Epithelial cell of proximal tubule (primary cell): ENCODE data around the gene CALD1. TPM values are rescaled to one million over a fixed set of nuclear protein-coding genes. Genes with fewer than 3 reads are reported as not detected.

Source experiments
- DNase-seq: peaks from one replicate; pipeline ENCODE4 v3.0.0-alpha.2; 2011; ENCODE audit warnings: low read depth
- H3K4me3 ChIP-seq: 2 replicates; pipeline ENCODE4 v1.5.1; 2011; ENCODE audit warnings: low read depth, mild to moderate bottlenecking, low read length
- total RNA-seq: library from RNA; depleted of rRNA; stranded (reverse); fragments of >200 nt; gene quantifications from 2 replicates; pipeline ENCODE4 v1.2.3, GENCODE V29; 2015
- TF ChIP-seq, protein P1 (sequence below): conservative IDR thresholded peaks from 2 replicates; pipeline ENCODE4 v1.5.1; 2012; ENCODE audit warnings: low read depth, mild to moderate bottlenecking, low read length

CALD1 gene
- total RNA-seq, 1 donor from 2014 or later, result 140 TPM

DNA sequence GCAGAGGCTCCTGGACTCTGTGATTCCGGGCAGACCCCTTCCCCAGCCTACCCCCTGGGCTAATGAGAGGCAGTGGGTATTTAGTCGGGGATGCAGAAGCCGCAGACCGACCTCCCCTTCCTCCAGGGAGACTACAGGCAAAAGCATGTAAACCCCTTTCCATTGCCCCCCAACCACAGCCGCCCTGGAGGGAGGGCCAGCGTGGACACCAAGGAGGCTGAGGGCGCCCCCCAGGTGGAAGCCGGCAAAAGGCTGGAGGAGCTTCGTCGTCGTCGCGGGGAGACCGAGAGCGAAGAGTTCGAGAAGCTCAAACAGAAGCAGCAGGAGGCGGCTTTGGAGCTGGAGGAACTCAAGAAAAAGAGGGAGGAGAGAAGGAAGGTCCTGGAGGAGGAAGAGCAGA is 167.9 kb downstream of the CALD1 start:
- no peak for DNase-seq
- TF ChIP-seq, protein P1, sequence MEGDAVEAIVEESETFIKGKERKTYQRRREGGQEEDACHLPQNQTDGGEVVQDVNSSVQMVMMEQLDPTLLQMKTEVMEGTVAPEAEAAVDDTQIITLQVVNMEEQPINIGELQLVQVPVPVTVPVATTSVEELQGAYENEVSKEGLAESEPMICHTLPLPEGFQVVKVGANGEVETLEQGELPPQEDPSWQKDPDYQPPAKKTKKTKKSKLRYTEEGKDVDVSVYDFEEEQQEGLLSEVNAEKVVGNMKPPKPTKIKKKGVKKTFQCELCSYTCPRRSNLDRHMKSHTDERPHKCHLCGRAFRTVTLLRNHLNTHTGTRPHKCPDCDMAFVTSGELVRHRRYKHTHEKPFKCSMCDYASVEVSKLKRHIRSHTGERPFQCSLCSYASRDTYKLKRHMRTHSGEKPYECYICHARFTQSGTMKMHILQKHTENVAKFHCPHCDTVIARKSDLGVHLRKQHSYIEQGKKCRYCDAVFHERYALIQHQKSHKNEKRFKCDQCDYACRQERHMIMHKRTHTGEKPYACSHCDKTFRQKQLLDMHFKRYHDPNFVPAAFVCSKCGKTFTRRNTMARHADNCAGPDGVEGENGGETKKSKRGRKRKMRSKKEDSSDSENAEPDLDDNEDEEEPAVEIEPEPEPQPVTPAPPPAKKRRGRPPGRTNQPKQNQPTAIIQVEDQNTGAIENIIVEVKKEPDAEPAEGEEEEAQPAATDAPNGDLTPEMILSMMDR, result no peak
- H3K4me3 ChIP-seq, result no peak overlapping the region

DNA sequence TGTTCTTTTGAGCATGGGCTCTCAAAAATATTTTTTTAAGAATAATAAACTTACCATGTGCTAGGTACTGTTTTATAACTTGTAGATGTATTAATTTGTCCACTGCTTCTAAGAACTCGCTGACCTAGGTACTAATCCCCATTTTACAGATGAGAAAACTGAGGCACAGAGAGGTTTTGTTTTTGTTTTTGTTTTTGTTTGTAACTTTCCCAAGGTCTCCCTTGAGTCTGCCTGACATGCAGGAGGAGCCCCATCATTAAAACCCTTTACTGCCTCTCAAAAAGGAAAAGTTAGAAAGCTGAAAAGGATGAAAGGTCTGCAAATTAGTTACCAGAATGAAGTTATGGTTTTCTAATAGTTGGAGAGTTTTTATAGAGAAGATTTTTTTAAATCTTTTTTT is 168.4 kb downstream of the CALD1 start:
- DNase-seq, result no peak
- H3K4me3 ChIP-seq, result no peak overlapping the region
- TF ChIP-seq, protein P1, result no peak

DNA sequence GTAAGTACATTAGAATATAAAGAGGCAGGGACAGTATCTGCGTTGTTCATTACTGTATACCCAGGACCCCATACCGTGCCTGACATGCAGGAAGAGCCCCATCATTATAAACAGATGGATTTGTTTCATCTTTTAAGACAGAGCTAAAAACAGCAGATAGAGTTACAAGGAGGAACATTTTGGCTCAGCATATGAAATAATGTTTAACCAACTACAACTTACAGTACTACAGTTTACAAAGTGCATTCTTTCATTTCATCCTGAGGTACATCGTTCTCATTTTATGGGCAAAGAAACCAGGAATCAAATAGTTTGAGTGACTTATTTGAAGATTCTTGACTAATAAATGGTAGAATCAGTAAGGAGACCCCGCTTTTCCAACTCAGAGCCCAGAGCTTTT is 168.8 kb downstream of the CALD1 start:
- DNase-seq, result no peak
- no peak overlapping the region for H3K4me3 ChIP-seq
- TF ChIP-seq, protein P1, result no peak

GRCh38 chr7:134948736-134949135 is 169.3 kb downstream of the CALD1 start:
- H3K4me3 ChIP-seq, result no peak overlapping the region
- DNase-seq, result no peak
- TF ChIP-seq, protein P1, result no peak

DNA sequence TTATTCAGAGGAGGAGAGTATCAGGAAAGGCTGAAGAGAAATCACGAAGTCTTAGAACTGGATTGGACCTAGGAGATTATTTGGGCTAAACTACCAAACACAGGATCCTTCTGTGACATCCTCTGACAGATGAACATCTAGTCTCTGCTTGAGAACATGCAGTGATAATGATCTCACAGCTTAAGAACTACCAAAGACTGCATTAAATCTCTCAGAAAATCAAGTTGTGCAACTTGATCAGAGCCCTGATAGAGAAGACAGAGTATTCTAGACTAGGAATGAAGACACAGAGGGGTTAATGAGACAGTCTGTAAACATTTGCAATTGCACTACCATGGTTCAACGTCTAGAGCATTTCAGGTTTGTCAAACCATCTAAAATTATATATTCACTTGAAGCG is 169.7 kb downstream of the CALD1 start:
- no peak overlapping the region for H3K4me3 ChIP-seq
- TF ChIP-seq, protein P1, result no peak

DNA sequence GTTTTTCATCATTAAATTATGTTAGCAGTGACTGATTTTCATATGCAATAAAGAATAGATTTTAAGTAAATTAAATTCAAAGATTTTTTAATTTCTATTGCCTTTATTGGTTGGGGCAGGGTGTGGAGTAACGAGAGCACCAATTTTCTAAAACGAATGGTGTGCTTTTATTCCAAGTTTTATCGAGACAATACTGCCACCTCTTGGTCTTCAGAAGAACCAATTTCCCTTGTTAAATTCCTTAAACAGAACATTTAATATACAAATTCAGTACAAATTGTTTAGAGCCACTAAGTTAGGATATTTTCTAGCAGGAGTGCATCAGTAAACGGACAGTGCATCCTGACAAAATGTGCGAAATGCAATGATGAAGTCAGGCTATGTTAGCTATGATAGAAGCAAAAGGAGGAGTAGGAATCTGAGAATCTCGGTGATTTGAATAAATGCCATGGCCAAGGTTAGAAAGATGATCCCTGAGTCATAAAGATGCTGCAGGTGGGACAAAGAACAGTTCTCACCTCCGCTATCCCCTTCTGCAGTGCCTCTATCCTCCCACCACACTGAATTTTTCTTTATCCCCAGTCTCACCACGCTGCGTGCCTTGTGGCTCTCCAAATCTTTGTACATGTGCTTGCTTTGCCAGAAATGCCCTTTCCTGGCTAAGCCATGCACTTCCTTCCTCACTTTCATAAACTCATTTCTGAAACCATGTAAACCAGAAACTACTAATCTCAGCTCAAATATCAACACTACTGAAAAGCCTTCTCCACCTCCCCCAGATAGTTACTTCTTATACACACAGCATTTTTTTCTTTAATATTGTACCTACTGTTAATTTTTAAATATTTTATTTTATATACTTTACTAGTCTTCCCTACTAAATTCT is 175.0 kb downstream of the CALD1 start:
- no peak overlapping the region for H3K4me3 ChIP-seq
- TF ChIP-seq, protein P1, result peak; percentile 66
- no peak for DNase-seq

More for the DNA sequence above, 169.7 kb downstream of the CALD1 start:
- DNase-seq, result no peak

GRCh38 chr7:134957005-134957404 is 177.6 kb downstream of the CALD1 start:
- TF ChIP-seq, protein P1, result no peak
- DNase-seq, result no peak
- no peak overlapping the region for H3K4me3 ChIP-seq
